HG03442 (cell line): ENCODE results near the gene CTDP1.
"Not testable (repeated sequence)": the region's sequence is repeated elsewhere in the genome, so short reads cannot be mapped to it uniquely, and the experiment has no call there.

Source experiments
- ATAC-seq: cut with Tn5 transposase; IDR thresholded peaks from one replicate; pipeline ENCODE4 v1.9.1; 2021; ENCODE audit warnings: mild to moderate bottlenecking, moderate library complexity; ENCODE audit not compliant: unreplicated experiment

CTDP1 gene

GRCh38 chr18:79738581-79739439, 59.2 kb downstream of the CTDP1 start:
- no peak for ATAC-seq

- ATAC-seq = no peak
These were observed 59.8 kb downstream of the CTDP1 start for GRCh38 chr18:79739440-79739778.

- ATAC-seq = not testable (repeated sequence)
These were observed 60.4 kb downstream of the CTDP1 start for GRCh38 chr18:79740047-79740446.

- no peak for ATAC-seq
These were observed 61.1 kb downstream of the CTDP1 start for GRCh38 chr18:79740521-79741361.

- ATAC-seq = no peak
These were observed 61.7 kb downstream of the CTDP1 start for GRCh38 chr18:79741362-79741700.

- no peak for ATAC-seq
These were observed 62.5 kb downstream of the CTDP1 start for GRCh38 chr18:79742076-79742475.

GRCh38 chr18:79744625-79745024, 65.0 kb downstream of the CTDP1 start:
- ATAC-seq = no peak

GRCh38 chr18:79746730-79747129, 67.1 kb downstream of the CTDP1 start:
- no peak for ATAC-seq

GRCh38 chr18:79747156-79747845, 67.7 kb downstream of the CTDP1 start:
- ATAC-seq = no peak

GRCh38 chr18:79748321-79749180, 68.9 kb downstream of the CTDP1 start:
- no peak for ATAC-seq

GRCh38 chr18:79749251-79750191, 69.9 kb downstream of the CTDP1 start:
- ATAC-seq = no peak

GRCh38 chr18:79750980-79751571, 71.5 kb downstream of the CTDP1 start:
- ATAC-seq = no peak

GRCh38 chr18:79751918-79752578, 72.4 kb downstream of the CTDP1 start:
- ATAC-seq = not testable (repeated sequence)

GRCh38 chr18:79752946-79753345, 73.3 kb downstream of the CTDP1 start:
- ATAC-seq = not testable (repeated sequence)

- ATAC-seq = no peak
These were observed 73.8 kb downstream of the CTDP1 start for GRCh38 chr18:79753391-79753851.

GRCh38 chr18:79754022-79754761, 74.6 kb downstream of the CTDP1 start:
- ATAC-seq = no peak

GRCh38 chr18:79754831-79755351, 75.3 kb downstream of the CTDP1 start:
- no peak for ATAC-seq
